ENCODE measurements around the gene CCDC154.
"Not testable (repeated sequence)": the region's sequence is repeated elsewhere in the genome, so short reads cannot be mapped to it uniquely, and the experiment has no call there.

The CCDC154 gene

DNA sequence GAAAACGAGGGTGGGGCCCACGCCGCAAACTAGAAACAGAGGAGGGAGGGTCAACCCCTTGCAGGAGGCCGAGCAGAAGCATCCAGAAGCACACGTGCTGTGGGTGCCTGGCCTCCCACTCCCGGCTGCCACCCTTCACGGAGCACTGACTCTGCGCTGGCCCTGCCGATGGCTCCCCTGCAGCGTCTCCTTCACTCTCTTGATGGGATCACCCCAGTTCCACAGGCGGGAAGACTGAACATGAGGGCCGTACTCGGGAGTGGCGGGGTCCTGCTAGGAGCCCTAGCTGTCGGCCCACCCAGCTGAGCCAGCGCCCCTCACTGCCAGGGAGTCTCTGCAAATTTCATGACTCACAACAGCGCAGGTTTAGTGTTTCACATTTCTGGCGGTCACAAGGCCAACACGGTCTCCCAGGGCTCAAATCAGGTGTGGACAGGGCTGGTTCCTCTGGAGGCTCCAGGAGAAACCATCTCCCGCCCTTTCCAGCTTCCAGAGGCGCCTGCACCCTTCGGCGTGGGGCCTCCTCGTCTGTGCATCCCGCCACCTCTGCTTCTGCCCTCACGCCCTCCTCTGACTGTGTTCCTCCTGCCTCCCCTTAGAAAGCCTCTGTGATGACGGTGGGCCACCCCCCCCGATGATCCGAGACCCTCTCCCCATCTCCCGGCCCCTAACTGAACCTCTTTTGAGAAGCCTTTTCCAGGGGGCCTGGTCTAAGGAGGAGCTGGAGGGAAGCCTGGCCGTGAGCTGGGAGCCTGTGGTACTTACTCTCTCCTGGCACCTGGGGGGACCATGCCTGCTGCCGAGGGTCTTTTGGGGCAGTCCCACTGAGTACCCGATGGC, 42.4 kb upstream of the CCDC154 start:
- Histone ChIP-seq H3K27me3 (no peaks in the 10 kb centered on the region), H3K9me3 (no peaks in the 10 kb centered on the region), H3K27ac (no peak overlapping the region), H3K36me3 (no peaks in the 10 kb centered on the region), H3K4me1 (ENCODE audit: control insufficient read depth in 1 of 2, insufficient read depth in 1 of 2, low read depth in 1 of 2, low read length in 1 of 2) (peaks cover 27 to 29% of the 10 kb centered on the region in 2 experiments), H3K4me3 (ENCODE audit: low read depth in 1 of 2, low read length in 1 of 2) (no peak overlapping the region)
- TF ChIP-seq, protein P1, sequence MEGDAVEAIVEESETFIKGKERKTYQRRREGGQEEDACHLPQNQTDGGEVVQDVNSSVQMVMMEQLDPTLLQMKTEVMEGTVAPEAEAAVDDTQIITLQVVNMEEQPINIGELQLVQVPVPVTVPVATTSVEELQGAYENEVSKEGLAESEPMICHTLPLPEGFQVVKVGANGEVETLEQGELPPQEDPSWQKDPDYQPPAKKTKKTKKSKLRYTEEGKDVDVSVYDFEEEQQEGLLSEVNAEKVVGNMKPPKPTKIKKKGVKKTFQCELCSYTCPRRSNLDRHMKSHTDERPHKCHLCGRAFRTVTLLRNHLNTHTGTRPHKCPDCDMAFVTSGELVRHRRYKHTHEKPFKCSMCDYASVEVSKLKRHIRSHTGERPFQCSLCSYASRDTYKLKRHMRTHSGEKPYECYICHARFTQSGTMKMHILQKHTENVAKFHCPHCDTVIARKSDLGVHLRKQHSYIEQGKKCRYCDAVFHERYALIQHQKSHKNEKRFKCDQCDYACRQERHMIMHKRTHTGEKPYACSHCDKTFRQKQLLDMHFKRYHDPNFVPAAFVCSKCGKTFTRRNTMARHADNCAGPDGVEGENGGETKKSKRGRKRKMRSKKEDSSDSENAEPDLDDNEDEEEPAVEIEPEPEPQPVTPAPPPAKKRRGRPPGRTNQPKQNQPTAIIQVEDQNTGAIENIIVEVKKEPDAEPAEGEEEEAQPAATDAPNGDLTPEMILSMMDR (IDR thresholded peaks at IDR 0.05), result no peak

DNA sequence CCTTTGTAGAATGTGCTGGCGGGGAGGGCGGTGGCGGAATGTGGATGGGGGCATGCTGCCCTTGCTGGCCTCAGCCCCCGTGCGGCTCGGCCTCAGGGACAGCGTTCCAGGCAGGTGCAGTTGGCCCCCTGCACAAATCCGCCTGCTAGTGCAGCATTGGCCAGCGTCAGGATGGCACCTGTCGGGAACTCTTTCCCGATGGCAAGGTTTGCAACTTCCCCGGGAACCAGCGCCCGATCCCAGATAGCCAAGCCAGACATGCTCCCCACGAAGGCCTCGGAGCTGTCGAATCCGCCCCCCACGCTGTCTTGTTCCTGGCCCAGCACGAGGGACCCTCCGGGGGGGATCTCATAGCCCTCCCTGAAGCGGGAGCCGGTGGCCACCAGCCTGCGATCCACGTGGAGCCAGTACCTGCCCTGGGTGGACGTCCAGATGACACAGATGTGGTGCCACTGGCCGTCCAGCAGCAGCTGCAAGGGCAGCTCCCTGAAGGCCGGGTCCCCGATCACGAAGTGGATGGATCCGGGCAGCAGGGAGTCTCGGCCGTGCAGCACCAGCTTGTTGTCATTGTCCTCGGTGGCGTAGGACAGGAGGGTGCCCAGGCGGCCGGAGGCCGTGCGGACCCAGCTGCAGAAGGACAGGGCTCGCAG, 41.6 kb upstream of the CCDC154 start:
- no peak overlapping the region for H3K27ac ChIP-seq

DNA sequence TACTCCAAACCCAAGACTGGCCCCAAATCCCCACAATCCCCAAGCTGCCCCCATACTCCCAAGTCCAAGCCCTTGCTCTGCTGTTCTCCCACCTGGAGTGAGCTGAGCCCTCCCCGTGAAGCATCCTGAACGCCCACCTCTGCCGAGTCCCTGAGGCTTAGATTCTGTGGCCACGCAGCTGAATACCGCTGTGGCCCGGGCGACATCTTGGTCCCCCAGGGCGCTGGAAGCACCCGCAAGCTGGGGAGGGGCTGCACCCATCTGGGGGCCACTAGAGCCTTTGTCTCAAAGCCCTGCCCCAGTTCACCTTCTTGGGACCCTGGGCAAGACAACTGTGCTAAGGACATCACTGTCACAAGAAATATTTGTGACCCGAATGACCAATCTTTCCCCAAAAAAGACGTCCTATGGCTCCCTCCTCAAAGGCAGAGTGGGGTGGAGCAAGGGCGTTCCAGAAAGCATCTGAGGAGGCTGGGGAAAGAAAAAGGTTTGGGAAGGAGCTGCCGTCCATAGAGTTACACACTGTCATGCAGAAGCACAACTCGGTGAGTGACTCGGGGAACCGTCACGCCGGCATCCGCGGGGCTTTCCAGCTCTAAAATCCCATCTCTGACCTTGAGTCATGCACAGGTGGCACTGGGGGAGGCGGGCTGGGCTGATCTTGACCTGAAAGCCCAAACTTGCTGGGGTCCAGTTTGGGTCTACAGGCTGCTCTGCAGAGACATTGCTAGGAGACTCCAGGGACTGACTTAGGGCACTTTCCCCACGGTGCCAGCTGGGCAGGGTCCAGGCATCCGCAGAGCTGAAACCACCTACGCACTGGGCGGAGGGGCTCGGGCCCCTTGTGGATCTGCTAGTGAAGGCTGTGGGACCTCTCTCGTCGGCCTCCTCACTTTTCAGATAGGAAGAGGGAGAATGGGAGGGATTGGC, 37.8 kb upstream of the CCDC154 start:
- H3K27ac ChIP-seq, result no peak overlapping the region
- no peaks in the 10 kb centered on the region for H3K27me3 ChIP-seq
- no peak overlapping the region for H3K4me3 ChIP-seq (ENCODE audit: low read depth in 1 of 2, low read length in 1 of 2)
- peaks cover 11 to 13% of the 10 kb centered on the region in 2 experiments for H3K4me1 ChIP-seq (ENCODE audit: control insufficient read depth in 1 of 2, insufficient read depth in 1 of 2, low read depth in 1 of 2, low read length in 1 of 2)
- no peaks in the 10 kb centered on the region for H3K36me3 ChIP-seq
- TF ChIP-seq, protein P1 (IDR thresholded peaks at IDR 0.05), result no peak
- no peaks in the 10 kb centered on the region for H3K9me3 ChIP-seq

More for the DNA sequence above, 41.6 kb upstream of the CCDC154 start:
- Histone ChIP-seq H3K27me3 (no peaks in the 10 kb centered on the region), H3K36me3 (no peaks in the 10 kb centered on the region), H3K4me1 (ENCODE audit: control insufficient read depth in 1 of 2, insufficient read depth in 1 of 2, low read depth in 1 of 2, low read length in 1 of 2) (peaks cover 27 to 29% of the 10 kb centered on the region in 2 experiments), H3K9me3 (no peaks in the 10 kb centered on the region), H3K4me3 (ENCODE audit: low read depth in 1 of 2, low read length in 1 of 2) (no peak overlapping the region)
- TF ChIP-seq, protein P1 (IDR thresholded peaks at IDR 0.05), result no peak

DNA sequence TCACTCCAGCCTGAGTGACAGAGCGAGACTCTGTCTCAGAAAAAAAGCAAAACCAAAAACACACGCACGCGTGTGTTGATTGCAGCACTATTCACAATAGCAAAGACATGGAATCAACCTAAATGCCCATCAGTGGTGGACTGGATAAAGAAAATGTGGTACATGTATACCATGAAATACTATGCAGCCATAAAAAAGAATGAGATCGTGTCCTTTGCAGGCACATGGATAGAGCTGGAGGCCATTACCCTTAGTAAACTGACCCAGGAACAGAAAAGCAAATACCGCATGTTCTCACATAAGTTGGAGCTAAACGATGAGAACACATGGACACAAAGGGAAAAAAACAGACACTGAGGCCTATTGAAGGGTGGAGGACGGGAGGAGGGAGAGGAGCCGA, 34.6 kb upstream of the CCDC154 start:
- not testable (repeated sequence) for H3K27ac ChIP-seq; H3K9me3 ChIP-seq; H3K36me3 ChIP-seq; H3K4me3 ChIP-seq (ENCODE audit: low read depth in 1 of 2, low read length in 1 of 2); H3K27me3 ChIP-seq
- H3K4me1 ChIP-seq (ENCODE audit: control insufficient read depth in 1 of 2, insufficient read depth in 1 of 2, low read depth in 1 of 2, low read length in 1 of 2), result peaks cover 23% of the 10 kb centered on the region in 2 experiments

DNA sequence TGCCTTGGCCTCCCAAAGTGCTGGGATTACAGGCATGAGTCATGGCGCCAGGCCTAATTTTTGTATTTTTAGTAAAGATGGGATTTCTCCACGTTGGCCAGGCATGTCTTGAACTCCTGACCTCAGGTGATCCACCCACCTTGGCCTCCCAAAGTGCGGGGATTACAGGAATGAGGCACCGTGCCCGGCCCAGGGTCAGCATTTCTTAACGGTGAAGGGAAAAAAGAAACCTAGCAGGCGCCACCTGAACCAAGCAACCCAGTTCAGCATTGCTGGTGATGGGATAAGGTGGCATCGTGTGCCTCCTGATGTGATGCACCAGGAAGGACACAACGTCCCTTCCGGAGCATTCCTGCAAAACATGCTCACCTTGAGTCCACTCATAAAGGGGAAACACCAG, 32.7 kb upstream of the CCDC154 start:
- Histone ChIP-seq H3K4me3 (ENCODE audit: low read depth in 1 of 2, low read length in 1 of 2) (no peak overlapping the region), H3K36me3 (no peaks in the 10 kb centered on the region), H3K9me3 (no peaks in the 10 kb centered on the region), H3K27me3 (no peaks in the 10 kb centered on the region), H3K4me1 (ENCODE audit: control insufficient read depth in 1 of 2, insufficient read depth in 1 of 2, low read depth in 1 of 2, low read length in 1 of 2) (peaks cover 23 to 29% of the 10 kb centered on the region in 2 experiments), H3K27ac (no peak overlapping the region)
- TF ChIP-seq, protein P1 (IDR thresholded peaks at IDR 0.05), result no peak

All from neutrophil (primary cell).